ENCODE measurements around the gene KCNIP1. TPM values are rescaled to one million over a fixed set of nuclear protein-coding genes. Genes with fewer than 3 reads are reported as not detected.

KCNIP1 gene
- total RNA-seq, 1 experiment from 2014 or later = not detected

DNA sequence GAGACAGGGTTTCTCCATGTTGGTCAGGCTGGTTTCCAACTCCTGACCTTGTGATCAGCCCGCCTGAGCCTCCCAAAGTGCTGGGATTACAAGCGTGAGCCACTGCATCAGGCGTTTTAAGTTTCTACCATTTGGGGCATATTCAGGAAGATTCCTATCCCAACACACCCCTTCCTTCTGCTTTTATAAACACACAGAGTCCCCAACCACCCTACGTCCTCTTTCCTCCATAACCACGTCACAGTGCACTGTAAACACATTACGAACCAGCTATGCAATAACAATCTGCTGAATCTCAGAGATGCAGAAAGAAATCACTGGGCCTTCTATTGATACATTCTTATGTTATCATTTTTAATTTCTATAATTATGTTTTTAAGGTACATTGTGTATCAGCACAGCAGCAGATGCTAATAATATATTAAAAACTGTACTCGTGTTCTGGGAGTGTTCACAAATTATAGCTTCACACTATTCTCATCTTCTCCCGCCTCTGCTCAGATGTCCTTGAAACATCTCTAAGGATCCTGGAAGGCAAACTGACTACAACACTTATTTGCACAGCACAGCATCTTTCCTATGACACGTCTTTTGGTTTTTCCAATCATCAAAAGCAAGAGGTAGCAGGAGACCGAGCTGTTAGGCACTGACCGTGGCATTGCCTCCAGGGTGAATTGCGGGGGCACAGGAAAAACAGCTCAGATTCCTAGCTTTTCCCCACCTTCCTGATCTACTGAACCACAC lies 60.2 kb downstream of the KCNIP1 start:
- no peak overlapping the region for H3K4me3 ChIP-seq (replicated peaks in 1 of 2; ENCODE audit: low read depth in 1 of 2, low read length in 2 of 2)
- intact Hi-C loops (cut with micrococcal nuclease) = no loop called here
- H3K9ac ChIP-seq (ENCODE audit: low read length) = no peak overlapping the region
- no peaks in the 10 kb centered on the region for H3K9me2 ChIP-seq (ENCODE audit: insufficient read depth)
- H2AFZ ChIP-seq (ENCODE audit: low read depth, low read length, poor library complexity, severe bottlenecking) = no peak overlapping the region
- H3K27ac ChIP-seq (ENCODE audit: low read depth, low read length) = no peak overlapping the region
- ChIA-PET CTCF (no interaction called here), POLR2A (no interaction called here), RAD21 (ENCODE audit: low non-redundant PET in 1 of 2, low total read pairs in 2 of 2, uncharacterized antibody in 2 of 2, unreplicated experiment in 2 of 2) (no interaction called here)
- ATAC-seq (no peak), DNase-seq (ENCODE audit: low read depth, low spot score) (no peak)
- H3K4me2 ChIP-seq (ENCODE audit: low read length) = no peak overlapping the region
- H3K27me3 ChIP-seq (ENCODE audit: insufficient read depth, low read length) = peaks cover 84% of the 10 kb centered on the region
- H3K4me1 ChIP-seq (ENCODE audit: control insufficient read depth in 1 of 2, insufficient read depth in 2 of 2, low read length in 2 of 2) = no peaks in the 10 kb centered on the region
- H3K9me3 ChIP-seq (ENCODE audit: control insufficient read depth in 1 of 2, insufficient read depth in 1 of 2, low read depth in 1 of 2, low read length in 2 of 2) = no peaks in the 10 kb centered on the region
- H4K20me1 ChIP-seq (ENCODE audit: insufficient read depth) = no peaks in the 10 kb centered on the region
- BruUV-seq (replicated peaks) = no TSS peak
- no peak for TF ChIP-seq EZH2 (IDR thresholded peaks at IDR 0.05)
- TF ChIP-seq, protein P1, sequence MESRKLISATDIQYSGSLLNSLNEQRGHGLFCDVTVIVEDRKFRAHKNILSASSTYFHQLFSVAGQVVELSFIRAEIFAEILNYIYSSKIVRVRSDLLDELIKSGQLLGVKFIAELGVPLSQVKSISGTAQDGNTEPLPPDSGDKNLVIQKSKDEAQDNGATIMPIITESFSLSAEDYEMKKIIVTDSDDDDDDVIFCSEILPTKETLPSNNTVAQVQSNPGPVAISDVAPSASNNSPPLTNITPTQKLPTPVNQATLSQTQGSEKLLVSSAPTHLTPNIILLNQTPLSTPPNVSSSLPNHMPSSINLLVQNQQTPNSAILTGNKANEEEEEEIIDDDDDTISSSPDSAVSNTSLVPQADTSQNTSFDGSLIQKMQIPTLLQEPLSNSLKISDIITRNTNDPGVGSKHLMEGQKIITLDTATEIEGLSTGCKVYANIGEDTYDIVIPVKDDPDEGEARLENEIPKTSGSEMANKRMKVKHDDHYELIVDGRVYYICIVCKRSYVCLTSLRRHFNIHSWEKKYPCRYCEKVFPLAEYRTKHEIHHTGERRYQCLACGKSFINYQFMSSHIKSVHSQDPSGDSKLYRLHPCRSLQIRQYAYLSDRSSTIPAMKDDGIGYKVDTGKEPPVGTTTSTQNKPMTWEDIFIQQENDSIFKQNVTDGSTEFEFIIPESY (IDR thresholded peaks at IDR 0.05; ENCODE audit: extremely low read depth, insufficient replicate concordance, low read length) = no peak
- no peak for TF ChIP-seq YY1 (IDR thresholded peaks at IDR 0.05; ENCODE audit: extremely low read depth, insufficient replicate concordance, low read depth, low read length)
- H3K36me3 ChIP-seq (ENCODE audit: control insufficient read depth in 1 of 2, insufficient read depth in 2 of 2, low read length in 2 of 2) = no peaks in the 10 kb centered on the region
- H3K79me2 ChIP-seq (ENCODE audit: insufficient read depth, low read length) = no peaks in the 10 kb centered on the region

- no peaks in the 10 kb centered on the region for H4K20me1 ChIP-seq (ENCODE audit: insufficient read depth)
- TF ChIP-seq POLR2AphosphoS5 (IDR thresholded peaks at IDR 0.05; ENCODE audit: low read depth, low read length) (no peak), CBX3 (IDR thresholded peaks at IDR 0.05; ENCODE audit: low read depth) (no peak), EZH2 (IDR thresholded peaks at IDR 0.05) (no peak), EZH2phosphoT487 (IDR thresholded peaks at IDR 0.05; ENCODE audit: borderline replicate concordance) (no peak), TCF7L2 (IDR thresholded peaks at IDR 0.05; ENCODE audit: borderline replicate concordance, extremely low read depth, insufficient read depth, insufficient read length) (no peak), POLR2A (IDR thresholded peaks at IDR 0.05; ENCODE audit: borderline replicate concordance, extremely low read depth, insufficient read depth, insufficient read length) (no peak), RAD21 (IDR thresholded peaks at IDR 0.05; ENCODE audit: low read depth) (no peak), REST (IDR thresholded peaks at IDR 0.05; ENCODE audit: low read depth) (no peak), SIN3A (IDR thresholded peaks at IDR 0.05; ENCODE audit: low read depth) (no peak), ZNF274 (IDR thresholded peaks at IDR 0.05; ENCODE audit: low read depth, low read length) (no peak), FOSL1 (IDR thresholded peaks at IDR 0.05; ENCODE audit: low read depth) (no peak)
- no peak overlapping the region for H3K9ac ChIP-seq (ENCODE audit: low read length)
- DNase-seq (ENCODE audit: low read depth, low spot score) (no peak), ATAC-seq (no peak)
- ChIA-PET POLR2A (no interaction called here), CTCF (no interaction called here), RAD21 (ENCODE audit: low non-redundant PET in 1 of 2, low total read pairs in 2 of 2, uncharacterized antibody in 2 of 2, unreplicated experiment in 2 of 2) (no interaction called here)
- no peaks in the 10 kb centered on the region for H3K9me2 ChIP-seq (ENCODE audit: insufficient read depth)
- no peak overlapping the region for H3K4me3 ChIP-seq (replicated peaks in 1 of 2; ENCODE audit: low read depth in 1 of 2, low read length in 2 of 2)
- intact Hi-C loops (cut with micrococcal nuclease) = no loop called here
- H3K27me3 ChIP-seq (ENCODE audit: insufficient read depth, low read length) = peaks cover 86% of the 10 kb centered on the region
- H2AFZ ChIP-seq (ENCODE audit: low read depth, low read length, poor library complexity, severe bottlenecking) = no peak overlapping the region
- BruUV-seq (replicated peaks) = no TSS peak
- no peaks in the 10 kb centered on the region for H3K9me3 ChIP-seq (ENCODE audit: control insufficient read depth in 1 of 2, insufficient read depth in 1 of 2, low read depth in 1 of 2, low read length in 2 of 2)
- H3K27ac ChIP-seq (ENCODE audit: low read depth, low read length) = no peak overlapping the region
- no peaks in the 10 kb centered on the region for H3K79me2 ChIP-seq (ENCODE audit: insufficient read depth, low read length)
- no peak overlapping the region for H3K4me2 ChIP-seq (ENCODE audit: low read length)
- H3K36me3 ChIP-seq (ENCODE audit: control insufficient read depth in 1 of 2, insufficient read depth in 2 of 2, low read length in 2 of 2) = no peaks in the 10 kb centered on the region
- H3K4me1 ChIP-seq (ENCODE audit: control insufficient read depth in 1 of 2, insufficient read depth in 2 of 2, low read length in 2 of 2) = no peaks in the 10 kb centered on the region
Measured at GRCh38 chr5:170565072-170565471, 61.3 kb downstream of the KCNIP1 start.
